ENCODE data around the gene NDOR1.
A peak's percentile ranks its signal among the peaks of the same experiment; 100 is the strongest.
"Not testable (repeated sequence)": the region's sequence is repeated elsewhere in the genome, so short reads cannot be mapped to it uniquely, and the experiment has no call there.

The NDOR1 gene

DNA sequence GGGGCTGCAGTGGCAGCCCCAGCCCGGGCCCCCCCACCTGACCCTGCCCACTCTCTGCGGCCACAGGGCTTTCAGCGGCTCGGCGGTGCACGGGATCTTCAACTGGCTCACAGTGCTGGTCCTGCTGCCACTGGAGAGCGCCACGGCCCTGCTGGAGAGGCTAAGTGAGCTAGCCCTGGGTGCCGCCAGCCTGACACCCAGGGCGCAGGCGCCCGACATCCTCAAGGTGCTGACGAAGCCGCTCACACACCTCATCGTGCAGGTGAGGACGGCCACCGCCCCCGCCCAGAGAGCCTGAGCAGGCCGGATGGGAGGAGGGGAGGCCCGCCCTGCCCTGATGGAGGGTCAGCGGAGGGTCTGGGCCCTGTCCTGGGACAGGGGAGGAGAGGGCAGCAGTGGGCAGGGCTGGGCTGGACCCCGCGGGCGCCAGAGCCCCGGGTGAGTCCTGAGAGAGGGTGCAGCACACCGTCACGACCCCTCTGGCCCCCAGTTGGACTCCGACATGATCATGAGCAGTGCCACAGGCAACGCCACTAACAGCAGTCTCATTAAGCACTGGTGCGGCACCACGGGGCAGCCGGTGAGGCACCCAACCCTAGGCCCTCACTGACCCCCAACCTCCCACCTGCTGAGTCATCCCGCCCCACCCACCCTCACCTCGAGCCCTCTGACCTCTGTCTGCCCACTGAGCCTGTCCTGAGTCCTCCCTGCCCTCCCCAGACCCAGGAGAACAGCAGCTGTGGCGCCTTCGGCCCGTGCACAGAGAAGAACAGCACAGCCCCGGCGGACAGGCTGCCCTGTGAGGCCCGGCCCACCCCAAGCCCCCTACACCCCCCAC is 27.9 kb downstream of the NDOR1 start:
- DNase-seq, result no peak

GRCh38 chr9:137234055-137234697 is 28.7 kb downstream of the NDOR1 start:
- DNase-seq, result no peak

DNA sequence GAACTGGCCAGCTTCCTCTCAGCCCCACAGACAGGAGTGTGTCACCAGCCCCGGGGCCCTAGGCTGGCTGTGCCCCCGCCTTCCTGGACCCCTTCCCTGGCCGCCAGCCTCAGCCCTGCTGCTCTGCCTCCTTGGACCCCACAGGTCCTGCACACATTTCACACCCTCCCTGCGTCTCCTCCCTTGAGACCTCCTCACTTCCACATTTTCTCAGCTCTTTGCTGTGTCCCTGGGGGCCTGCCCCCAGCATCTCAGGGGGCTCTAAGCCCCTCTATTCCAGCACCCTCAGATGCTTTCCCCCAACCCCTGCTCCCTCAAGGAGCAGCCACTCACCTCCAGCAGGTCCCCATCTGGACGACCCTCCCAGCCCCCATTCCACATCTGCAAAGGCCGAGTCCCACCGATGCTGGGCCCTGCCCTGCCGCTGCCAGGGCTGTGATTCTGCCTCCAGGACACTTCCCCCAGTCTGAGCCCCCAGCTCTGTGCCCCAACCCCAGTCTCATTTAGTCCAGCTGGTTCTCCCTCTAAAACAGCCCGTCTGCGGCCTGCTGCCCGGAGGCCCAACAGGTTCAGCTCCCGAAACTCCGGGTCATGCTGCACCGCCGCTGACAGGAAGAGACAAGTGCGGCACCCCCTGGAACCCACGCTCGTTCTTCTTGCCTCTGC is 29.4 kb downstream of the NDOR1 start:
- DNase-seq, result no peak

- no peak for DNase-seq
Measured at GRCh38 chr9:137235424-137236237, 30.1 kb downstream of the NDOR1 start.

DNA sequence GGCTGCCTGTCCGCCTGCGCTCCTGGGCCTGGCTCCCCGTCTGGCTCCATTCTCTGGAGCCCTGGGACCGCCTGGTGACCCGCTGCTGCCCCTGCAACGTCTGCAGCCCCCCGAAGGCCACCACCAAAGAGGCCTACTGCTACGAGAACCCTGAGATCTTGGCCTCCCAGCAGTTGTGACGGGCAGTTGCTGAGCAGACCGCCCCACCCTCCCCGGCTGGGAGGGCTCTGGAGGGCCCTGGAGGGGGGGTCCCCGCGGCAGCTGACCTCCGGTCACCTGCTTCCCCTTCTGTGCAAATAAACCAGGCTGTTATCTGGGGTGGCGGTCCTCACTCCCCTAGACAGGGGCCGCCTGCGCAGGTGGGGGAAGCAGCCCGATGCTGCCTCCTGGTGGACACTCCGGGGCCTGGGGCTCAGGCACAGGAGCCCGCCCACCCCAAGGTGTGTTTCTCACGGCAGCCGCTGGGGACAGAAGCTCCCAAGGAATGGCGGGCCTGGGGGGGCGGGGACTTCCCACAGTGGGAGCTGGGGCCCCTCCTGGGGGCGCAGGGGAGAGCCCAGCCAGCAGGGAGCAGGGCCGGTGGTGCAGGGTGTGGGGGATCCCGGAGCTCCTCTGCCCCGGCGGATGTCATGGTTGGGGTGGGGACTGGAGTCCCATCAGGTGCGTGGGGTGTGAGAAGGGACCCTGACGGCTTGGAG is 30.9 kb downstream of the NDOR1 start:
- DNase-seq, result peak; percentile 88 to 91

DNA sequence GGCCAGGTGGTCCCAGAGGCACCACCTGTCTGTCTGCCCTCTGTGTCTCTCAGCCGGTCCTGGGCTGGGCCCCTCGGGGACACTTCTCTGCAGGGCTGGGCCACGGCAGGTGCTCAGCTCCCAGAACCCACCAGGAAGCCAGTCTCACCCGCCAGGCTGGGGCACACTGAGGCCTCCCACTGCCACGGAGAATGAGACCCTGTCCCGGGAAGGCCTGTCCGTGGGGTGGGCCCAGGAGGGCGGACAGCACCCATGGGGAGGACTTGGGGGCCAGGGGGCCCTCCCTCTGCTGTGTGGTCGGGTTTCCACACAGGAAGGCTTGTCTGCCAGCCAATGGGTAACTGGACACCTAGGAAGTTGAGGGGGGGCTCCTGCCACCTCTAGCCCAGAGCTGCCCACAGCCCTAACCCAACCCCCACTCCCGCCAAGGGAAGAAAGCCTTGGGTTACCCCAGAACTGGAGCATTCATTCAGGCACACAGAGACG is 31.5 kb downstream of the NDOR1 start:
- DNase-seq, result no peak

- no peak for DNase-seq
Measured at GRCh38 chr9:137237759-137238726, 32.5 kb downstream of the NDOR1 start.

DNA sequence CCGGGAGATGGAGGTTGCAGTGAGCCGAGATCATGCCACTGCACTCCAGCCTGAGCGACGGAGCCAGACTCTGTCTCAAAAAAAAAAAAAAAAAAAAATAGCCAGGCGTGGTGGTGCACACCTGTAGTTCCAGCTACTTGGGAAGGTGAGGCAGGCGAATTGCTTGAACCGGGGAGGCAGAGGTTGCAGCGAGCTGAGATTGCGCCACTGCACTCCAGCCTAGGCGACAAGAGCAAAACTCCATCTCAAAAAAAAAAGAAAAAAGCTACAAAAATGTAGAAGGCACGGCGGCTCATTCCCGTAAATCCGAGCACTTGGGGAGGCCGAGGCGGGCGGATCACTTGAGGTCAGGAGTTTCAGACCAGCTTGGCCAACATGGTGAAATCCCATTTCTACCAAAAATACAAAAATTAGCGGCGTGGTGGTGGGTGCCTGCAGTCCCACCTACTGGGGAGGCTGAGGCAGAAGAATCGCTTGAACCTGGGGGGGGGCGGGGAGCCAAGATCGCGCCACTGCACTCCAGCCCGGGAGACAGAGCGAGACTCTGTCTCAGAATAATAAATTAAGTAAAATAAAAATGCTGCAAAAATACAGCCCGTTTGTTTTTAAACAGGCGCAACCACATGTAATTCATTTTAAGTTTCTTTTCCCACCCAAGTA is 34.2 kb downstream of the NDOR1 start:
- not testable (repeated sequence) for DNase-seq

GRCh38 chr9:137240318-137240840 is 34.9 kb downstream of the NDOR1 start:
- peak; percentile 61 to 79 for DNase-seq

DNA sequence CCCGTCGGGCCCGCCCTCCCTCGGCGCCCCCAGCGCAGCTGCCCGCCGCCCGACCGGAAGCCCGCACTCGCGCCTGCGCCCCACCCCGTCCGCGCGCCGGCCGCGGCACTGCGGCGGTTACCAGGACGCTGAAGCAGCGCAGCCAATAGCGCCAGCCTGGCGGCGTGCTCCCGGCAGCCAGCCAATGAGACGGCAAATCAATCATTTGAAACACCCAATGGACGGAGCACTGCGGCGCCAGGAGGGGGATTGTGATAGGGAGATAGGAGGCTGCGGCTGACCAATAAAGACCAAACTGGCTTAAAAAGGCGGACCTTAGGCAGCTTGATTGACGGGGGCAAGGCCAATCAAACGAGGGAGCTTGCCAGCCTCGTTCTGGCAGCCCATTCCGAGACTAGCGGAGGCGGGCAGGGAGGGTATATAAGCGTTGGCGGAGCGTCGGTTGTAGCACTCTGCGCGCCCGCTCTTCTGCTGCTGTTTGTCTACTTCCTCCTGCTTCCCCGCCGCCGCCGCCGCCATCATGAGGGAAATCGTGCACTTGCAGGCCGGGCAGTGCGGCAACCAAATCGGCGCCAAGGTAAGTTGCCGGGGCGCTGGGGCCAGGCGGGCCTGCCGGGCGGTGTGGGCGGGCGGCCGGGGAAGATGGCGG is 35.5 kb downstream of the NDOR1 start, which contains the start of gene TUBB4B:
TSS of gene TUBB4B (plus strand) at position 447 of the 649 bp plus-strand sequence. CDS start at position 521, 74 bp downstream.
- peak; percentile 100 for DNase-seq

DNA sequence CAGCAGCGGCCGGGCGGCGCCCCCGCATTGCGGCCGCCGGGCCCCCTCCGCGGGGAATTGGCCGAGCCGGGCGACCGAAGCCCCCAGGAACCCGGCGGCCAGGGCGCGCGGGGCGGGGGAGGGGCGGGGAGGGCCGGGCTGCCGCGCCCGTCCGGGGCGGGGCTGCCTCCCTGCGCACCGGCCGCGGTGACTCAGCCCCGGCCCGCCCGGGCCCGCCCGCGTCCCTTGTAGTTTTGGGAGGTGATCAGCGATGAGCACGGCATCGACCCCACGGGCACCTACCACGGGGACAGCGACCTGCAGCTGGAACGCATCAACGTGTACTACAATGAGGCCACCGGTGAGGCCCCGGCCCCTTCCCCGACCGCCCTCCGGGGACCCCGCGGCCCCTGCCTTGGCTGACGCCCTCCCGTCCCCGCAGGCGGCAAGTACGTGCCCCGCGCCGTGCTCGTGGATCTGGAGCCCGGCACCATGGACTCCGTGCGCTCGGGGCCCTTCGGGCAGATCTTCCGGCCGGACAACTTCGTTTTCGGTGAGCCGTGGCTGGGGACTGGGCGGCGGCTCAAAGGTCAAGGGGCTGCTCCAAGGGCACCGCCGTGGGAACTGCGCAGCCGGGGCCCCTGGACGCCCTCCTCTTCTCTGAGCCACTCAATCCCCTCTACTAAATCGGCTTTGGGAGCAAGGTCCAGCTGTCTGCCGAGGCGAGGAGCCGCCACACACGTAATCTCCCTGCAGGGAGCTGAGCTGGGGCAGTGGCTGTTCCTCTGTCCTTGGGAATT is 36.2 kb downstream of the NDOR1 start:
- peak; percentile 48 to 67 for DNase-seq

DNA sequence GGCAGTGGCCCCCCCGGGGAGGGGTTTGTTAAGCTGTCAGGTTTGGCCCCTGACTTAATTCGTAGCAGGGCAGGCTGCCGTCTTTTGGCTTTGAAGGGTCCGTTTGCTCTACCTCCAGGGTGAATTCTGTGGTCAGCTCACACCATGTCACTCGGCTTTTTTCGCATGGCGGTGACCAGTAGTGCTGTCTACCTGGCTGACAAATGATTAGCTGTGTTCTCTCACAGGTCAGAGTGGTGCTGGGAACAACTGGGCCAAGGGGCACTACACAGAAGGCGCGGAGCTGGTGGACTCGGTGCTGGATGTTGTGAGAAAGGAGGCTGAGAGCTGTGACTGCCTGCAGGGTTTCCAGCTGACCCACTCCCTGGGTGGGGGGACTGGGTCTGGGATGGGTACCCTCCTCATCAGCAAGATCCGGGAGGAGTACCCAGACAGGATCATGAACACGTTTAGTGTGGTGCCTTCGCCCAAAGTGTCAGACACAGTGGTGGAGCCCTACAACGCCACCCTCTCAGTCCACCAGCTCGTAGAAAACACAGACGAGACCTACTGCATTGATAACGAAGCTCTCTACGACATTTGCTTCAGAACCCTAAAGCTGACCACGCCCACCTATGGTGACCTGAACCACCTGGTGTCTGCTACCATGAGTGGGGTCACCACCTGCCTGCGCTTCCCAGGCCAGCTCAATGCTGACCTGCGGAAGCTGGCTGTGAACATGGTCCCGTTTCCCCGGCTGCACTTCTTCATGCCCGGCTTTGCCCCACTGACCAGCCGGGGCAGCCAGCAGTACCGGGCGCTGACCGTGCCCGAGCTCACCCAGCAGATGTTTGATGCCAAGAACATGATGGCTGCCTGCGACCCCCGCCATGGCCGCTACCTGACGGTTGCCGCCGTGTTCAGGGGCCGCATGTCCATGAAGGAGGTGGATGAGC is 37.0 kb downstream of the NDOR1 start:
- DNase-seq, result no peak

GRCh38 chr9:137243266-137243625 is 37.7 kb downstream of the NDOR1 start:
- not testable (repeated sequence) for DNase-seq

GRCh38 chr9:137243626-137244485 is 38.4 kb downstream of the NDOR1 start:
- no peak for DNase-seq

- no peak for DNase-seq
Measured at GRCh38 chr9:137244486-137245449, 39.3 kb downstream of the NDOR1 start.
